H9 (cell line): ENCODE data around the gene GRIP2. TPM values are rescaled to one million over a fixed set of nuclear protein-coding genes. Genes with fewer than 3 reads are reported as not detected.
A peak's percentile ranks its signal among the peaks of the same experiment; 100 is the strongest.

ENCODE experiments used
- DNase-seq: peaks from one replicate; pipeline ENCODE4 v3.0.0-alpha.2; 2017
- H2AFZ ChIP-seq: one replicate; pipeline ENCODE4 v1.6.1; 2013; ENCODE audit warnings: mild to moderate bottlenecking, low read length, control low read depth, moderate library complexity
- H2AK5ac ChIP-seq: 2 replicates; pipeline ENCODE4 v1.6.1; 2013; ENCODE audit warnings: low read length, control low read depth, mixed read lengths; ENCODE audit not compliant: insufficient read length
- H2BK120ac ChIP-seq: one replicate; pipeline ENCODE4 v1.6.1; 2013; ENCODE audit warnings: low read depth, mild to moderate bottlenecking, low read length, control low read depth, inconsistent platforms; ENCODE audit not compliant: poor library complexity, severe bottlenecking
- H2BK12ac ChIP-seq: 2 replicates; pipeline ENCODE4 v1.6.1; 2013; ENCODE audit warnings: low read length, control low read depth, mixed read lengths, low read depth; ENCODE audit not compliant: insufficient read length
- H2BK15ac ChIP-seq: 2 replicates; pipeline ENCODE4 v1.6.1; 2013; ENCODE audit warnings: low read depth, low read length, control low read depth
- H2BK20ac ChIP-seq: one replicate; pipeline ENCODE4 v1.6.1; 2013; ENCODE audit warnings: low read depth, mild to moderate bottlenecking, low read length, control low read depth, inconsistent platforms; ENCODE audit not compliant: poor library complexity, severe bottlenecking
- H2BK5ac ChIP-seq: 2 replicates; pipeline ENCODE4 v1.6.1; 2013; ENCODE audit warnings: low read length, control low read depth, mixed read lengths; ENCODE audit not compliant: insufficient read length
- H3K14ac ChIP-seq: 2 replicates; pipeline ENCODE4 v1.6.1; 2013; ENCODE audit warnings: low read length, control low read depth; ENCODE audit not compliant: insufficient read depth
- H3K18ac ChIP-seq: 2 replicates; pipeline ENCODE4 v1.6.1; 2013; ENCODE audit warnings: low read depth, mild to moderate bottlenecking, mixed read lengths, low read length, control low read depth; ENCODE audit not compliant: insufficient read length
- H3K23ac ChIP-seq: 2 replicates; pipeline ENCODE4 v1.6.1; 2013; ENCODE audit warnings: low read length, control low read depth, mixed read lengths, low read depth; ENCODE audit not compliant: insufficient read length
- H3K23me2 ChIP-seq: 2 replicates; pipeline ENCODE4 v1.6.1; 2013; ENCODE audit warnings: low read depth, mild to moderate bottlenecking, mixed read lengths, low read length, control low read depth; ENCODE audit not compliant: insufficient read length, poor library complexity, severe bottlenecking
- H3K27ac ChIP-seq: 2 replicates; pipeline ENCODE4 v1.5.1; 2013; ENCODE audit warnings: low read length, control low read depth, mixed read lengths, low read depth; ENCODE audit not compliant: insufficient read length
- H3K27me3 ChIP-seq: 2 replicates; pipeline ENCODE4 v1.6.1; 2013; ENCODE audit warnings: low read length, control low read depth, inconsistent platforms; ENCODE audit not compliant: insufficient read depth
- H3K4ac ChIP-seq: 2 replicates; pipeline ENCODE4 v1.6.1; 2013; ENCODE audit warnings: low read depth, mild to moderate bottlenecking, control low read depth, inconsistent platforms, low read length, moderate library complexity
- H3K4me1 ChIP-seq: 2 replicates; pipeline ENCODE4 v1.6.1; 2013; ENCODE audit warnings: low read length, control low read depth, inconsistent platforms; ENCODE audit not compliant: insufficient read depth
- H3K4me2 ChIP-seq: 2 replicates; pipeline ENCODE4 v1.6.1; 2013; ENCODE audit warnings: low read length, control low read depth, mixed read lengths; ENCODE audit not compliant: insufficient read length, insufficient read depth
- H3K56ac ChIP-seq: 2 replicates; pipeline ENCODE4 v1.6.1; 2013; ENCODE audit warnings: low read depth, mild to moderate bottlenecking, mixed read lengths, low read length, control low read depth; ENCODE audit not compliant: insufficient read length
- H3K79me1 ChIP-seq: 2 replicates; pipeline ENCODE4 v1.6.1; 2013; ENCODE audit warnings: low read depth, mild to moderate bottlenecking, moderate library complexity, low read length, control low read depth, inconsistent platforms; ENCODE audit not compliant: insufficient read depth, poor library complexity, severe bottlenecking
- H3K79me2 ChIP-seq: 2 replicates; pipeline ENCODE4 v1.6.1; 2013; ENCODE audit warnings: low read length, control low read depth, inconsistent platforms; ENCODE audit not compliant: insufficient read depth
- H3K9ac ChIP-seq: 2 replicates; pipeline ENCODE4 v1.6.1; 2013; ENCODE audit warnings: low read length, control low read depth, mixed read lengths; ENCODE audit not compliant: insufficient read length; ENCODE audit errors: extremely low read depth
- H3K9me3 ChIP-seq: one replicate; pipeline ENCODE4 v1.6.1; 2013; ENCODE audit warnings: low read depth, low read length, inconsistent platforms; ENCODE audit not compliant: control insufficient read depth
- H3T11ph ChIP-seq: one replicate; pipeline ENCODE4 v1.6.1; 2013; ENCODE audit warnings: mild to moderate bottlenecking, low read length, control low read depth, inconsistent platforms
- H4K20me1 ChIP-seq: one replicate; pipeline ENCODE4 v1.6.1; 2013; ENCODE audit not compliant: control insufficient read depth, insufficient read length, insufficient read depth
- H4K5ac ChIP-seq: 2 replicates; pipeline ENCODE4 v1.6.1; 2013; ENCODE audit warnings: low read depth, mild to moderate bottlenecking, mixed read lengths, low read length, control low read depth; ENCODE audit not compliant: insufficient read length
- H4K8ac ChIP-seq: replicated peaks from 2 replicates; pipeline ENCODE4 v1.6.1; 2013; ENCODE audit warnings: low read length, control low read depth, mixed read lengths, low read depth; ENCODE audit not compliant: insufficient read length
- H4K91ac ChIP-seq: 2 replicates; pipeline ENCODE4 v1.6.1; 2013; ENCODE audit warnings: low read depth, mild to moderate bottlenecking, moderate library complexity, mixed read lengths, low read length, control low read depth; ENCODE audit not compliant: insufficient read length
- H3K27ac Mint-ChIP-seq, 3 experiments: 2 replicates in 2 of 3; 3 replicates in 1 of 3; pipeline ENCODE4 v1.8.0; 2020 to 2021; ENCODE audit warnings: mixed read lengths in 3 of 3, mild to moderate bottlenecking in 1 of 3, moderate library complexity in 1 of 3
- H3K27me3 Mint-ChIP-seq: 2 replicates; pipeline ENCODE4 v1.8.0; 2021; ENCODE audit warnings: low read depth, mild to moderate bottlenecking, moderate library complexity, mixed read lengths
- H3K36me3 Mint-ChIP-seq, 3 experiments: 2 replicates in 2 of 3; 3 replicates in 1 of 3; pipeline ENCODE4 v1.8.0; 2020 to 2021; ENCODE audit warnings: low read depth in 3 of 3, mixed read lengths in 3 of 3; ENCODE audit not compliant: insufficient read depth in 1 of 3
- H3K4me1 Mint-ChIP-seq, 2 experiments: 2 replicates each; pipeline ENCODE4 v1.8.0; 2020; ENCODE audit warnings: mixed read lengths in 2 of 2
- H3K4me3 Mint-ChIP-seq, 2 experiments: 2 replicates in 1 of 2; 3 replicates in 1 of 2; pipeline ENCODE4 v1.8.0; 2020 to 2021; ENCODE audit warnings: mild to moderate bottlenecking in 2 of 2, mixed read lengths in 2 of 2, moderate library complexity in 1 of 2
- H3K9me3 Mint-ChIP-seq, 2 experiments: 2 replicates in 1 of 2; 3 replicates in 1 of 2; pipeline ENCODE4 v1.8.0; 2020; ENCODE audit warnings: mild to moderate bottlenecking in 2 of 2, mixed read lengths in 2 of 2, moderate library complexity in 1 of 2
- WGBS: extraction: QIAGEN DNeasy Blood & Tissue Kit; methylation state at CpG from one replicate; pipeline ENCODE4 v1.1.7; 2013; ENCODE audit warnings: missing lambda C conversion rate, low lambda C conversion rate, mixed read lengths; ENCODE audit not compliant: insufficient read length; ENCODE audit errors: extremely low coverage; 5-methylcytosine and 5-hydroxymethylcytosine counted together
- total RNA-seq: library from RNA; stranded (reverse); gene quantifications from 2 replicates; pipeline ENCODE4 v1.2.1, GENCODE V29; 2021
- TF ChIP-seq, protein P1 (sequence below): fragments of 200-600 bp; sonication (generic); conservative IDR thresholded peaks from 3 replicates; pipeline ENCODE4 v1.8.0; 2021; ENCODE audit warnings: antibody characterized with exemption, mild to moderate bottlenecking

GRIP2 gene
- total RNA-seq, 1 experiment from 2014 or later: 3.1 TPM

DNA sequence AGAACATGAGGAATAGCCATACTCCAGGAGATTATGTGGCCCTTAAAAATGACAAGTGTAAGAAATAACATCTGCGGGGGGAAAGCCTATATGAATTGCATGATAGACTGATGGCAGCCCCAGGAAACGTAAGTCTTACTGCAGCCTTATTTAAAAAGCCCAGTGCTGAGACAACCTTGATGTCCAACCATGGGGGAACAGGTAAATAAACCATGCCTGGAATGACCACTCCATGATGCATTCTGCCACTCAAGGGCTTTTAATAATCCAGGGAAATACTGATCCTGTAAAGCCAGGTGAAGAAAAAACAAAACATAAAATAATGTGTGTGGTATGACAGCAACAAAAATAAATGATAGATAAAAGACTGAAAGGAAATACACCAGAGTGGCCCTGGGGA, 46.5 kb upstream of the GRIP2 start:
- no peak overlapping the region for H2AFZ ChIP-seq
- H4K20me1 ChIP-seq: no peaks in the 10 kb centered on the region
- no peak overlapping the region for H3K27ac ChIP-seq
- H2BK12ac ChIP-seq: no peak overlapping the region
- no peak overlapping the region for H2BK5ac ChIP-seq
- H4K5ac ChIP-seq: no peak overlapping the region
- no peak overlapping the region for H2BK15ac ChIP-seq
- H3K4ac ChIP-seq: no peak overlapping the region
- no peak overlapping the region for H2AK5ac ChIP-seq
- WGBS: no CpG with 5 or more reads among the region's 2 CpGs
- no peak overlapping the region for H3T11ph ChIP-seq
- H3K27ac Mint-ChIP-seq: peak overlapping the region in 2 of 3 experiments; percentile 25 to 62; a peak in 2 of 7 replicates
- H3K27me3 ChIP-seq: no peaks in the 10 kb centered on the region
- H3K4me1 ChIP-seq: no peaks in the 10 kb centered on the region
- no peak overlapping the region for H3K14ac ChIP-seq
- no peak overlapping the region for H3K9ac ChIP-seq
- H3K4me3 Mint-ChIP-seq: no peak overlapping the region
- H3K9me3 ChIP-seq: no peaks in the 10 kb centered on the region
- H2BK120ac ChIP-seq: no peak overlapping the region
- no peak overlapping the region for H3K18ac ChIP-seq
- H4K91ac ChIP-seq: no peak overlapping the region
- TF ChIP-seq, protein P1, sequence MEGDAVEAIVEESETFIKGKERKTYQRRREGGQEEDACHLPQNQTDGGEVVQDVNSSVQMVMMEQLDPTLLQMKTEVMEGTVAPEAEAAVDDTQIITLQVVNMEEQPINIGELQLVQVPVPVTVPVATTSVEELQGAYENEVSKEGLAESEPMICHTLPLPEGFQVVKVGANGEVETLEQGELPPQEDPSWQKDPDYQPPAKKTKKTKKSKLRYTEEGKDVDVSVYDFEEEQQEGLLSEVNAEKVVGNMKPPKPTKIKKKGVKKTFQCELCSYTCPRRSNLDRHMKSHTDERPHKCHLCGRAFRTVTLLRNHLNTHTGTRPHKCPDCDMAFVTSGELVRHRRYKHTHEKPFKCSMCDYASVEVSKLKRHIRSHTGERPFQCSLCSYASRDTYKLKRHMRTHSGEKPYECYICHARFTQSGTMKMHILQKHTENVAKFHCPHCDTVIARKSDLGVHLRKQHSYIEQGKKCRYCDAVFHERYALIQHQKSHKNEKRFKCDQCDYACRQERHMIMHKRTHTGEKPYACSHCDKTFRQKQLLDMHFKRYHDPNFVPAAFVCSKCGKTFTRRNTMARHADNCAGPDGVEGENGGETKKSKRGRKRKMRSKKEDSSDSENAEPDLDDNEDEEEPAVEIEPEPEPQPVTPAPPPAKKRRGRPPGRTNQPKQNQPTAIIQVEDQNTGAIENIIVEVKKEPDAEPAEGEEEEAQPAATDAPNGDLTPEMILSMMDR: no peak
- H3K36me3 Mint-ChIP-seq: no peaks in the 10 kb centered on the region
- no peaks in the 10 kb centered on the region for H3K9me3 Mint-ChIP-seq
- H3K27me3 Mint-ChIP-seq: peaks cover 8% of the 10 kb centered on the region
- H3K79me2 ChIP-seq: 0 out of 2 replicates have a peak, but pooled peaks cover 2% of the 10 kb centered on the region
- no peak overlapping the region for H4K8ac ChIP-seq
- no peak overlapping the region for H3K23ac ChIP-seq
- DNase-seq: no peak
- no peaks in the 10 kb centered on the region for H3K79me1 ChIP-seq
- peaks cover 16 to 17% of the 10 kb centered on the region in 2 experiments for H3K4me1 Mint-ChIP-seq
- no peak overlapping the region for H3K56ac ChIP-seq
- H3K4me2 ChIP-seq: no peak overlapping the region
- no peak overlapping the region for H2BK20ac ChIP-seq
- no peaks in the 10 kb centered on the region for H3K23me2 ChIP-seq
